Measurements from ENCODE around the gene SPEG. TPM values are rescaled to one million over a fixed set of nuclear protein-coding genes. Genes with fewer than 3 reads are reported as not detected.

The SPEG gene
- total RNA-seq, 3 donors from 2014 or later: 0.32 to 36.6 (median 21.0) TPM

- Histone ChIP-seq H3K27me3 (peaks cover 0 to 20% of the 10 kb centered on the region in 2 donors), H3K36me3 (no peaks in the 10 kb centered on the region)
- TF ChIP-seq, protein P1, sequence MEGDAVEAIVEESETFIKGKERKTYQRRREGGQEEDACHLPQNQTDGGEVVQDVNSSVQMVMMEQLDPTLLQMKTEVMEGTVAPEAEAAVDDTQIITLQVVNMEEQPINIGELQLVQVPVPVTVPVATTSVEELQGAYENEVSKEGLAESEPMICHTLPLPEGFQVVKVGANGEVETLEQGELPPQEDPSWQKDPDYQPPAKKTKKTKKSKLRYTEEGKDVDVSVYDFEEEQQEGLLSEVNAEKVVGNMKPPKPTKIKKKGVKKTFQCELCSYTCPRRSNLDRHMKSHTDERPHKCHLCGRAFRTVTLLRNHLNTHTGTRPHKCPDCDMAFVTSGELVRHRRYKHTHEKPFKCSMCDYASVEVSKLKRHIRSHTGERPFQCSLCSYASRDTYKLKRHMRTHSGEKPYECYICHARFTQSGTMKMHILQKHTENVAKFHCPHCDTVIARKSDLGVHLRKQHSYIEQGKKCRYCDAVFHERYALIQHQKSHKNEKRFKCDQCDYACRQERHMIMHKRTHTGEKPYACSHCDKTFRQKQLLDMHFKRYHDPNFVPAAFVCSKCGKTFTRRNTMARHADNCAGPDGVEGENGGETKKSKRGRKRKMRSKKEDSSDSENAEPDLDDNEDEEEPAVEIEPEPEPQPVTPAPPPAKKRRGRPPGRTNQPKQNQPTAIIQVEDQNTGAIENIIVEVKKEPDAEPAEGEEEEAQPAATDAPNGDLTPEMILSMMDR (IDR thresholded peaks at IDR 0.05): no peak
- TF ChIP-seq POLR2A (IDR thresholded peaks at IDR 0.05) (no peak), POLR2AphosphoS5 (IDR thresholded peaks at IDR 0.05) (no peak)
Observed at GRCh38 chr2:219514836-219515235, 80.2 kb downstream of the SPEG start.

GRCh38 chr2:219515874-219516629 is 81.4 kb downstream of the SPEG start:
- H3K36me3 ChIP-seq: no peaks in the 10 kb centered on the region
- H3K9me3 ChIP-seq: no peaks in the 10 kb centered on the region
- DNase-seq (ENCODE audit: low spot score in 2 of 2): no peak
- H3K27me3 ChIP-seq: peaks cover 0 to 13% of the 10 kb centered on the region in 2 donors
- intact Hi-C loops (cut with DNase I; ENCODE audit: low total_unique reads): no loop called here
- TF ChIP-seq POLR2AphosphoS5 (IDR thresholded peaks at IDR 0.05) (no peak), POLR2A (IDR thresholded peaks at IDR 0.05) (no peak)
- TF ChIP-seq, protein P1 (IDR thresholded peaks at IDR 0.05): no peak
- no peaks in the 10 kb centered on the region for H3K4me1 ChIP-seq
- H3K4me3 ChIP-seq: no peak overlapping the region
- H3K27ac ChIP-seq: no peak overlapping the region

More at GRCh38 chr2:219514836-219515235, 80.2 kb downstream of the SPEG start:
- intact Hi-C loops (cut with DNase I; ENCODE audit: low total_unique reads): no loop called here
- no peak overlapping the region for H3K4me3 ChIP-seq
- no peaks in the 10 kb centered on the region for H3K9me3 ChIP-seq
- no peak for DNase-seq (ENCODE audit: low spot score in 2 of 2)
- H3K4me1 ChIP-seq: no peaks in the 10 kb centered on the region
- no peak overlapping the region for H3K27ac ChIP-seq

DNA sequence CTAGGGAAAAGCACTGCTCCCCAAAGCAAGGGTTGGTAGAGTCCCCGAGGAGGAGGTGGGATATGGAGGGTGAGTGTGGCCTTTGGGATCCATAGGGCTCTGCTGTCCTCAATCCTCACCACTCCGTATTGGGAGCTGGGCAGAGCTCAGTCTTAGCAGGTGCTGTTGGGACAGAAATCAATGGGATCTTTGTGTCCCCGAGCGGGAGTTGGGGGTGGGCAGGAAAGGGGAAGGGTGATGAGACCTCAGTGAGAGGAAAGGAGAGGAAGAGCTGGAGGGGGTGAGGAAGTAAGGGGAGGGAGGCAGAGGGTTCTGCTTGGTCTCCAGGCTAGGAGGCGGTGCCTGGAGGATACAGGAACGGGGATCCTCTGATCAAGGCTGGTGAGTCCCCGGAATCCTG is 82.2 kb downstream of the SPEG start:
- intact Hi-C loops (cut with DNase I; ENCODE audit: low total_unique reads): no loop called here
- H3K4me1 ChIP-seq: no peaks in the 10 kb centered on the region
- H3K27ac ChIP-seq: no peak overlapping the region
- H3K9me3 ChIP-seq: no peaks in the 10 kb centered on the region
- no peak overlapping the region for H3K4me3 ChIP-seq
- TF ChIP-seq, protein P1 (IDR thresholded peaks at IDR 0.05): no peak
- TF ChIP-seq POLR2AphosphoS5 (IDR thresholded peaks at IDR 0.05) (no peak), POLR2A (IDR thresholded peaks at IDR 0.05) (no peak)
- no peaks in the 10 kb centered on the region for H3K36me3 ChIP-seq
- peaks cover 0 to 17% of the 10 kb centered on the region in 2 donors for H3K27me3 ChIP-seq
- no peak for DNase-seq (ENCODE audit: low spot score in 2 of 2)

DNA sequence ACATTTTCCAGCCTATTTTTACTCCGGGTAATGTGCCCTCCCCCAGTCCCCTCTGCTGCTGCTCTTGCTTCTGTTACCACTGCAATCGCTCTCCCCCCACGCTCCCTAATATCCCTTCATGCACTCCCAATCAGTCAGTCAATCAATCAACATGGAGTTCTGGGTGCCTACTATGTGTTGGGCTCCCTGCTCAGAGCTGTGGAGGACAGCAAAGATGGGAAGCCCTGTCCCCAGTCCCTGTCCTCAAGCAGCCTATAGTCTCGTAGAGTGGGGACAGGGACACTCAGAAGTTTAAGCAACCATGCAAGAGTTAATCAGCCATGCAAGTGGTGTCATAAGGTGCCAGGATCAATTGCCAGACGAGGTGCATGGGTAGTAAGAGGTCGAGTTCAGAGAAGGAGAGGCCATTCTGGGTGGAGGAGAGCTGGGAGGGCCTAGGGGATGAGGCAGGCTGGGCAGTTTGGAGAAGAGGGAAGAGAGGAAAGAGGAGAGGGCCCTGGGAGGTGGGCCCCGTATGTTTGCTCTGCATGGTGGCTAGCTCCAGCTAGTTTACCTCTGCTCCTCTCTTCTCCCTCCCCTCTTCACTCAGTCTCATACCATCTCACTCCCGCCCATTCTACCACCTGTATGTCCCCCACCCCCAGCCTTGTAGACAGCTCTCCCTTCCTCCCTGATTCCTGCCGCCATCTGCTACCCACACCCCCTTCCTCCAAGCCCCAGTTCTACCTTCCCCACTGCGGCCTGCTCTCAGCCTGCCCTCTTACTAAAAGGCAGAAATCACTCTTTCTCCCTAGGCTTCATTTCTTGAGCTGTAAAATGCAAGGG is 83.5 kb downstream of the SPEG start:
- DNase-seq (ENCODE audit: low spot score in 2 of 2): no peak
- Histone ChIP-seq H3K4me3 (no peak overlapping the region), H3K27ac (no peak overlapping the region), H3K9me3 (no peaks in the 10 kb centered on the region), H3K36me3 (no peaks in the 10 kb centered on the region), H3K4me1 (peaks cover 0 to 8% of the 10 kb centered on the region in 2 donors), H3K27me3 (peaks cover 2 to 21% of the 10 kb centered on the region in 2 donors)
- intact Hi-C loops (cut with DNase I; ENCODE audit: low total_unique reads): no loop called here
- TF ChIP-seq, protein P1 (IDR thresholded peaks at IDR 0.05): no peak
- no peak for TF ChIP-seq POLR2A (IDR thresholded peaks at IDR 0.05)
- no peak for TF ChIP-seq POLR2AphosphoS5 (IDR thresholded peaks at IDR 0.05)

- Histone ChIP-seq H3K36me3 (no peaks in the 10 kb centered on the region), H3K9me3 (no peaks in the 10 kb centered on the region), H3K4me3 (no peak overlapping the region), H3K27me3 (peaks cover 2 to 33% of the 10 kb centered on the region in 2 donors), H3K27ac (no peak overlapping the region), H3K4me1 (peaks cover 0 to 8% of the 10 kb centered on the region in 2 donors)
- no peak for DNase-seq (ENCODE audit: low spot score in 2 of 2)
- intact Hi-C loops (cut with DNase I; ENCODE audit: low total_unique reads): no loop called here
- TF ChIP-seq POLR2AphosphoS5 (IDR thresholded peaks at IDR 0.05) (no peak), POLR2A (IDR thresholded peaks at IDR 0.05) (no peak)
- TF ChIP-seq, protein P1 (IDR thresholded peaks at IDR 0.05): no peak
Observed at GRCh38 chr2:219519526-219519916, 84.9 kb downstream of the SPEG start.
